Stimulated activated CD4-positive, alpha-beta T cell treated with anti-CD3 and anti-CD28 coated beads, Interleukin-2, amount 100 ng/mL, for 4 hours (primary cell): Measurements from ENCODE around the gene ENTR1.
A peak's percentile ranks its signal among the peaks of the same experiment; 100 is the strongest.
"Not testable (repeated sequence)": the region's sequence is repeated elsewhere in the genome, so short reads cannot be mapped to it uniquely, and the experiment has no call there.

Experiments
- DNase-seq: peaks from one replicate; pipeline ENCODE4 v3.0.0-alpha.2; 2020; ENCODE audit warnings: low read depth

The ENTR1 gene

DNA sequence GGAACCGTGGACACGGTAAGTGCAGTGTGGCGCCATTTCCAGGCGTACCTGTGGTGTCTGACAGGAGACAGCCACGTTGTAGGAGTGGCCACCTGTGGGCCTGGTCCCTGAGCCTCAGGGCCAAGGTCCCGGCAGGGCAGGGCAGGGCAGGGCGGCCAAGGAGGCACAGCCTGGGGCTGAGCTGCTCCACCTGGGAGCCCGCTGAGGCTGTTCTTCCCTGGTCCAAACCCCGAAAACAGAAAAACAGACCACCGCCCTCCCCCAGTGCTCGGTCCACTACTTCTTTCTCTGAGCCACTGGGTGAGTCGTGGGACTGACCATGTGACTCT is 8.6 kb upstream of the ENTR1 start:
- DNase-seq: no peak

DNA sequence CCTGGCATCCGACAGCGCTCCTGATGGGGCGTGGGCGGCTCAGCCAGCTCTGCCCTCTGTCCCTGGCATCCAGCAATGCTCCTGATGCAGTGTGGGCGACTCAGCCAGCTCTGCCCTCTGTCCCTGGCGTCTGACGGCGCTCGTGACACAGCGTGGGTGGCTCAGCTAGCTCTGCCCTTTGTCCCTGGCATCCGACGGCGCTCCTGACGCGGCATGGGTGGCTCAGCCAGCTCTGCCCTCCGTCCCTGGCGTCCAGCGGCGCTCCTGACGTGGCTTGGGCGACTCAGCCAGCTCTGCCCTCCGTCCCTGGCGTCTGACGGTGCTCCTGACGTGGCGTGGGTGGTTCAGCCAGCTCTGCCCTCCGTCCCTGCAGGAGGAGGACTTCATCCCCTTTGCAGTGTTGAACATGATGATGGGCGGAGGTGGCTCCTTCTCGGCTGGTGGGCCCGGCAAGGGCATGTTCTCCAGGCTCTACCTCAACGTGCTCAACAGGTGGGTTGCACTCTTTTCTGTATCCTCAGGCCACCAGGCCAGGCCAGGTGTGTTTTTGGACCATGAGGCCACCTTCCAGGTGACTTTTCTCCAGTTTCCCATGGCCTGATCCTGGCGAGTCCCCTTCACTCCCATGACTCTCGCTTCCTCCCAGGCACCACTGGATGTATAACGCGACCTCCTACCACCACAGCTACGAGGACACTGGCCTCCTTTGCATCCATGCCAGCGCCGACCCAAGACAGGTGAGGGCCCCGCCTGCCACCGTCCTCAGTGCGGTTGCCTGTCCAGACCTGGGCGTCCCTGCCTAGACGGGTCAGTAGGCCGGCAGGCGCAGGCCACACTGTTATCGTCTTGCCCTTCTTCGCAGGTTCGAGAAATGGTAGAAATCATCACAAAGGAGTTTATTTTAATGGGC is 8.0 kb upstream of the ENTR1 start:
- no peak for DNase-seq

DNA sequence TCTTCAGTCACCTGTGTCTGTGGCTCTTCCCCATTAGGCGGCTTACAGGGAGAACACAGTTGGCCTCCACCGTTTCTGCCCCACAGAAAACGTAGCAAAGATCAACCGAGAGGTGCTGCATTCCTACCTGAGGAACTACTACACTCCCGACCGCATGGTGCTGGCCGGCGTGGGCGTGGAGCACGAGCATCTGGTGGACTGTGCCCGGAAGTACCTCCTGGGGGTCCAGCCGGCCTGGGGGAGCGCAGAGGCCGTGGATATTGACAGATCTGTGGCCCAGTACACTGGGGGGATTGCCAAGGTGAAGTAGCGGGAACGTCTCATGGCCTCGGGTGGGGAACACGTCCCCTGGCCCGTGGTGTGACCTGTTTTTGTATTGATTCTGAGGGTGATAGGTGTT is 6.5 kb upstream of the ENTR1 start:
- no peak for DNase-seq

DNA sequence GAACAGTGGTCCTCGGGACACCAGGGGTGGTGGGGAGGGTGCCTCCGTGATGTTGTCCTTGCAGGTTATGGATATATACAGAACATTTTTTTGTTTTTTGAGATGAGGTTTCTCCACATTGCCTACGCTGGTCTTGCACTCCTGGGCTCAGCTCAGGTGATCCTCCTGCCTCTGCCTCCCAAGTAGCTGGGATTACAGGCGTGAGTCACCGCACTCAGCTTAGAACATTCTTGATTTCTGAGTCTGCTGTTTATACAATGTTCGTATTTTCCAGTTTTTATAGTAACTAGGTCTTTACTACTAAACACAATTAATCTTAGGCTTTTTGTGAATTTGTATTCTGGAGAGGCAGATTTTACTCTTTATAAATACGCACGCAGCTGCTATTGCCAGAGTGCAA is 6.0 kb upstream of the ENTR1 start:
- DNase-seq: no peak

DNA sequence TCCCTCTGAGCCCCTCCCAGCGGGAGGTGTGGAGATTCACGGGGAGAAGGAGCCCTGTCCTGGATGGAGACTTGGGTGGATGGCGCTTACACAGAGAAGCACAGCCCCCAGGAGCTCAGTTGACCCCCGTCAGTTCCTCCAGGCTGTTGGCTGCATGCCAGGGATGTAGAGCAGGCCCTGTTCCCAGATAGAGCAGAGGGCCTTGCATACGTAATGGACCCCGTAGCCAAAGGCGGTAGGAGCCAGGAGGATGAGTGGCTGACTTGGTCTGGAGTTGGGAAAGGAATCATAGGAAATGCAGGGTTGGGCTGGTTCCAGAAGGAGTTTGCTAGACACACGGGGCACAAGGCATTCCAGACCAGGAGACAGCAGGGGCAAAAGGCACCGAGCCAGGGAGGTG is 2.5 kb upstream of the ENTR1 start:
- no peak for DNase-seq

DNA sequence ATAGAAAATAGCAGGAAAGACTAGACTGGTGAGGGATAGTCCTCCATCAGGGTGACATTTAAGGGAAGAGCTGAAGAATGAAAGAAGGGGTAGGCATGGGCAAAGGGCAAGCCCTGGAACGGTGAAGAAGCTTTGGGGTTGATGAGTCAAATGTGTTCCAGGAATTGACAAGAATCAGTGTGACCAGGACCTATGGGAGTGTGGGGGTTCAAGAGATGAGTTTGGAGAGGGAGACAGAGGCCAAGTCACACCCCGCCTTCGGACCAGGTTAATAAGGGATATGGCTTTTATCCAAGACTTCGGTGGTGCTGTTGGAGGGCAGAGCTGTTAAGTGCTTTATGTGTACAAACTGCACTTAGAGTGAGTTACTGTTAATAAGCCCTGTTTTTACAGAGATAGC is 964 bp upstream of the ENTR1 start:
- DNase-seq: no peak

DNA sequence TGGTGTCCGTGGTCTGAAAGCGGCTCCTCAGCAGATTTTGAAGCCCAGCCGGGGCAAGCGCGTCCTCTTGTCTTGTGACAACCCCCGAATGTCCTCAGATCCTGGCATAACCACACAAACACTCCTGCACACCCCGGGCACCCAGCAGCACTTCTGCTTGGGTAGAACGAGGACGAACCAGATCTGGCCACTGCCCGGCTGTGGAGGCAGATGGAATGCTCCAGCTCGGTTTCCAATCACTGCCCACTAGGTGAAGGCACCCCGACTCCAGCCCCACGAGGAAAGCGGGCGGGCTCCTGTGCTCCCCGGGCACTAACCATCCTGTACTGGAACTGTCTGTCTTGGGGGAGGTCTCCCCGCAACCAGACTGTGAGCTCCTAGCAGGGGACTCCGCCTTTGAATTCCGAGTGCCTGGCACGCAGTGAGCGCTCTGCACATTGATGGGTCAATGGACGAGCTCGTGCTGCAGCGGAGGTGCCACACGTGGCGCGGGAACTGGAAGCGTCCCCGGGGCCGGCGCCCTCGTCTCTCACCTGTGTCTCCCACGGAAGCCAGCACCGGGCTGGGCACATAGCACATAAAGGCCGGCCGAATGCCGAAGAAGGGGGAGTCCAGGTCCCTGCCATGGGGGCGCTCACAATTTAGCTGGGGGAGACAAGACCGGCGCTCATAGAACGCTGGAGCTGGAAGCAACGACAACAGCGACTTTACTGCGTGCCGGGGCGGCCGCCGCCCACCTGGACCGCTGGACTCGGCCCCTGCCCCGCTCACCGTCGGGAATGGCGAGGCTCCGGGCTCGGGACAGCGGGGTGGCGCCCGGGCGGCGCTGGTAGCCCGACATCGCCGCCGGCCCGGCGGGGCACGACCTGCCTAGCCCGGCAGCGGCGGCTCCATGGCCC is 608 bp downstream of the ENTR1 start:
- DNase-seq: peak; percentile 16

DNA sequence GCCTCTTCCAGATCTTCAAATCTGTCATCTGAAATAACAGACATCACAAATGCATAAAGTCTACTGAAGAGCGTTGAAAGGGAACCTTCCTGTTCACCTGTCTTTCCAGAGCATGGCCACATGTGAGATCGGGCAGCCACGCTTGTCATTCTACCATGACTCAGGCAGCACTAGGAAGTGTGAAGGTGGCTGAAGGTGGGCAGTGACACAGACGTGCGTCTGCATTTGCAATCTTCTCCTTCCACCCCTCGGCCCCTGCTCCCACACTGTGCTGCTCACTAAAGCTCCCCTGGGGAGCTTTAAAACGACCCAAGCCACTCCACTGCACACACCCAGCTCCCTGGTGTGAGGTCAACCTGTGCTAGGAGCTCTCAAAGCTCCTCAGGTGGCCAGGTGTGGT is 2.5 kb downstream of the ENTR1 start:
- no peak for DNase-seq

DNA sequence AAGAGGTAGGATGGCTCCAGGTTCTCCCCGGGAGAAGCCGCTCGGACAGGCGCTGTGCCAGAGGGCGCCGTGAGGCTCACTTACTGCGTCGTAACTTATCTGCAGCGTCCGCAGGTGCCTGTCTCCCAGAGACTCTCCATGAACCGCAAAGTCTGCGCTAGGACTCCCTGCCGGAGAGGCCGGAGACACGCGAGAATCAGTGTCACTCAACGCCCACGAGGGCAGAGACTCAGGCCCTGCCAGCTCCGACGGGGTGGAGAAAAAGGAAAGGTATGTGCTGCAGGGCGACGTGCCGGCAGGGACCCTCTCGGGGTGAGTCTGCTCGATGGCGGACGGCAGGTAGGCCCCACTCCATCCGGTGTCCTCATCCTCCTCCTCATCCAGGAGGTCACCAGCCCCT is 3.4 kb downstream of the ENTR1 start:
- DNase-seq: not testable (repeated sequence)

DNA sequence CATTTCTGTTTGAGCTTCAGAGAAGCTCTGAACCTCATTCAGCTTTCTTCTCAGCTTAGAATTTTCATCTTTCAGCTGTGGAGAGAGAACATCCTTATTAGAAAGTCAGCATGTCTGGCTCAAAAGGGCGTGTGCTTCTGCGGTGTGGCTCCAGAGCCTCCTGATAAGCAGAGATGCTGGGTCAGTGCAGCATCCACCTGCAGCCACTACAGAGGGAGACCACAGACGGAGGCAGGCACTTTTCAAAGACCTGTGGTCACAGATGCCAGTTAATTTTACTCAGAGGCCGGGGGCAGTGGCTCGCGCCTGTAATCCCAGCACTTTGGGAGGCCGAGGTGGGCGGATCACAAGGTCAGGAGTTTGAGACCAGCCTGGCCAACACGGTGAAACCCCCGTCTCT is 4.5 kb downstream of the ENTR1 start:
- not testable (repeated sequence) for DNase-seq

DNA sequence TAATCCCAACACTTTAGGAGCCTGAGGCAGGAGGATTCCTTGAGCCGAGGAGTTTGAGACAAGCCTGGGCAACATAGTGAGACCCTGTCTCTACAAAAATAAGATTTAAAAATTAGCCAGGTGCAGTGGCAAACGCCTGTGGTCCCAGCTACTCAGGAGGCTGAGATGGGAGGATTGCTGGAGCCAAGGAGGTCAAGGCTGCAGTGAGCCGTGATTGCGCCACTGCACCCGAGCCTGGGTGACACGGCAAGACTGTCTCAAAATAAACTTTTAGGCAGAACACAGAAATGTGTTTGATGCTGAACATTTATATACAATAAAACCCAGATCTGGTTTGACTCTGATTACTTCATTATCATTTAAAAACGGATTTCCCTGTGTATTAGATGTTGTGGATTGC is 4.9 kb downstream of the ENTR1 start:
- DNase-seq: no peak

DNA sequence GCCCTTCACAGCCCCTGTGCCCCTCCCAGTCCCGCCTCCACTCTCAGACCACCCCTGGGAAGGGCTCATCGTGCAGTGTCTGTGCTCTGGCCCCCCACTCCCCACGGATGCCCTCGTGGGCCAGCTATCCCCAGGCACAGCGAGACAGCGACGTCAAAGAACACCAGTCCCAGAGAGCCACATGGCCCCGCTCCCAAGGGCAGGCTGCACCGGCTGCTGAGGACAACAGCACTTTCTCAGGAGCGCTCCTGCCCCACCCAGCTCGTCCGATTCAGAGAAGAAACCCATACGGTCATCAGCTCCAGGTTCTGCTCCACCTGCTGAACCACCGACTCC is 5.6 kb downstream of the ENTR1 start:
- DNase-seq: no peak

DNA sequence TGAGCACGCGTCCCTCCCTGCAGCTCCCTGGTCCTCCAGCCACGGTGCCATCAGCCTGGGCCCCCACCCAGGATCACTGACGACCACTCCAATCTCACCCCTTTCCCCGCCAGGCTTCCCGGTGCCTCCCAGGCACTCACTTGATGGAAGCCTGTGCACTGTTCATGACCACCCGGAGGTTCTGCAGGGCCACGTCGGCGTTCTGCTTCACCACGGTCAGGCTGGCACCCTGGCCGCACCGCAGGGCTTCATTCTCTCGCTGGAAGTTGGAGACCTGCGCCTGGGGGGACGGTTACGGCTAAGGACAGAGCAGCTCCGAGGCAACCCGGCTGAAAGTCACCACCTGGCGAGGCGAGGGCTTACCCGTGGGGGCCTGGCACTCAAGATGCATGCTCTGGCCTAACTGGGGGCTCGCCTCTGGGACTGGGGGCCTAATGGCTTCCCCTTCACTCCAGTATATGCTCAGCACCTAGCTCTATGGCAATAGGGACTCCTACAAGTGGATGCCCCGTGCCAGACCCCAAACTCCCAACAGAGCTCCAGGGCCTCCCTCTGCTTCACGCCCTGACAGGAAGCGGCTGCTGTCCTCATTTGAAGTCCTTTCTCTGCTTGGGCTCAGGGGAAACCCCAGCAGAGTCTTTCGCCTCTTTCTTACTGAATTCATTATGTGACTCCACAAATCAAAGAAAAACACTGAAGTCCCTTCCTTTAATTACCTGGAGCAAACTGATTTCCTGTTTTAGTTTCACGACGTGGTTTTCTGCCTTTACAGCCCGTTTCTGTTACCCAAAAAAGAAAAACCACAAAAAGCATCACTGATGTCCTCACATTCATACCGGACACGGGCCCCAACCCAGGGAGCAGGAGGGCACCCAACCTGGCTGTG is 6.3 kb downstream of the ENTR1 start:
- no peak for DNase-seq

DNA sequence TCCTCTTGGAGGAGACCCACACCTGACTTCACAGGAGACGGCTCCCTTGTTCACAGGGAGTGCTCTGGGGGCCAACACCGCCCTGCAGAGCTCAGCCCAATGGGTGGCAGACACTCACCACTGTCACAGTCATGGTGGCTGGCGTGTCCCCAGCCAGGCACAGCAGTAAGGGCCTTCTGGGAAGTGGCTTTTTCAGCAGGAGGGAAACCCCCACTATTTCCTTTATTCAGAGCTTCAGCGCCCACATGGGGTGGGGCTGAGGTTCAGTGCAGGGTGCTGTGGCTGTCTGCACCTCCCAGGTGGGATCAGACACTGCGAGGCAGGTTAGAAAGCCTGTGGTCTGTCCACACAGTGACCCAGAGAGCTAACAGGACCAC is 6.9 kb downstream of the ENTR1 start:
- peak; percentile 77 for DNase-seq

DNA sequence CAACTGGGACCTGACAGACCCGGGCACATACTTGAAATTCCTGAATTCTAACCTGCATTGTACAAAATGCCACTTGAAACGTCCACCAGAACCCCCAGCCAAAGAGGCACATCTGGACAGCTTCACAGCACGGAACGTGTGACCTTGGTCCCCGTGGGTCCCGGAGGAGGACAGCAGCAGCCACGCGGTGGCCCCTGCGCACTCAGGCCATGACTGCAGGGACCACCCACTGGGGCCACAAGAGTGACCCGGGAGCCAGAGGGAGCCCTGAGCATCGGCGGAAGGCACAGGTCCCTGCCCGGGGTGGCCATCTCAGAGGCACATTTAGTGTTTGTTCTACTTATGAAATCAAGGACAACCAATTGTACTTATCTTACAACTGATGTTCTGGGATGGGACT is 8.3 kb downstream of the ENTR1 start:
- no peak for DNase-seq

DNA sequence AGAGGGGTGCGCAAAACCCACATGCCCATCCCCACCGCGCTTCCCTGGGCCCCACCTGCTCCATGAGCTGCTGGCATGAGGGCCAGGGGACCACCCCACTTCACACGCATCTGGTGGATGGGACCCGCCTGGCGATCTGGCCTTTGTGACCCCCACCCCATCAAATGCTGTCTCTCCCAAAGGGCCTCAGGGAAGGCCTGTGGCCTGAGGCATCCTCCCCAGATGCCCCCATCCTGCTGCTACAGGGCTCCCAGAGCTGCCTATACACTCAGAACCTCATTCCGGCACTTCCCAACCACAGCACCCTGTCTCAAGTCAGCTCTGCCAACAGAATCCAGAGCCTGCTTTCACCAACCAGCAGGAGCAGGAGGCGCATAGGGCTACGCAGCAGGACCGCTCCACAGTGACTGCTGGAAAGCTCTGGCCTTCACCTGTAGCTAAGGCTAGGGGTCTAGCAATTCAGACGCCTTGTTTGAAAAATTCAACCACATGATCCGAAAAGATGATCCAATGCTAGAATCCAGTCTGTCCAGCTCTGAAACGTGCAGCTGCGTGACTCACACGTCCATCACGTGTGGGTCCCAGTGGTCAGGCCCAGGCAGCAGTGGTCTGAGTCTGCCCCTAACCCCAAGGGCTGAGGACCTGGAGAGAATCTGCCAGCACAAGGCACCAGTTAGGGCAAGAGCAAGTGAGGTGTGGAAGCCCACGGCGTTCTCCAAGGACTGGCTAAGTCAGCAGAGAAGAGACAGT is 9.1 kb downstream of the ENTR1 start:
- DNase-seq: no peak

DNA sequence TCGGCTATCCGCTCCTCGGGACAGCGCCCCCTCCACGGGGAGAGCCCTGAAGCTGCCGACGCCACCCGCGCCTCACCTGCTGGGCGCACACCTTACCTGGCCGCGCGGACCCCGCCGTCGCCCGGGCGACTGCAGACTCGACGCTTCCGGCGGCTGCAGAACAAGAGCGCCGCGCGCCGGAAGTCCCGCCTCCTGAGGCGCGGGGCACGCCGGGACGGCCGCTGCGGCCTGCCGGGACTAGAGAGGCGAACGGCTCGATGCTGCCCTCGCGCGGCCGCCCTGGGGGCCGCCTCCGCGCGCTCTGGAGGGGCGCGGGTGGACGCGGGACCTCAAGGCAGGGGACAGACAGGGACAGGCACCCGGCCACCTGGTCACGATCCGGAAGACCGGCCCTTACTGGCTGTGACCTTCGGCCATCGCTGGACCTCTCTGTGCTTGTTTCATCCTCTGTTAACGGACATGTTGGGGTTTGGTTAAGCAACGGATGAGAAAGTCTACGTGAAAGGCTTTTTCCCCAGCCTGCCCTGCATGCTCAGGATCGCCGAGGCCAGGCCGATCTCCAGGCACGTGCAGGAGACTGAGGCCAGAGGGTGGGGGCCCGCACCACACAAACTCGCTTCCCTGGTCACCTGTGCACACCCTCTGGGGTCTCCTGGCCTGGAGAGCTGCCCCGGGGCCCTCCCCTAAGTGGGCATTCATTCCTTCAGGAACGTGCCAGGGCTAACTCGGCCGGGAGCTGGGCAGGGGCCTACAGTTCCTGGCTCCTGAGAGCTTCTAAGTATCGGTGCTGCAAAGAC is 10.2 kb downstream of the ENTR1 start, which contains the start of gene SNAPC4:
TSS of gene SNAPC4 (minus strand) at position 133 of the 797 bp plus-strand sequence. CDS start 1,742 bp downstream, outside the sequence.
- DNase-seq: peak; percentile 80

DNA sequence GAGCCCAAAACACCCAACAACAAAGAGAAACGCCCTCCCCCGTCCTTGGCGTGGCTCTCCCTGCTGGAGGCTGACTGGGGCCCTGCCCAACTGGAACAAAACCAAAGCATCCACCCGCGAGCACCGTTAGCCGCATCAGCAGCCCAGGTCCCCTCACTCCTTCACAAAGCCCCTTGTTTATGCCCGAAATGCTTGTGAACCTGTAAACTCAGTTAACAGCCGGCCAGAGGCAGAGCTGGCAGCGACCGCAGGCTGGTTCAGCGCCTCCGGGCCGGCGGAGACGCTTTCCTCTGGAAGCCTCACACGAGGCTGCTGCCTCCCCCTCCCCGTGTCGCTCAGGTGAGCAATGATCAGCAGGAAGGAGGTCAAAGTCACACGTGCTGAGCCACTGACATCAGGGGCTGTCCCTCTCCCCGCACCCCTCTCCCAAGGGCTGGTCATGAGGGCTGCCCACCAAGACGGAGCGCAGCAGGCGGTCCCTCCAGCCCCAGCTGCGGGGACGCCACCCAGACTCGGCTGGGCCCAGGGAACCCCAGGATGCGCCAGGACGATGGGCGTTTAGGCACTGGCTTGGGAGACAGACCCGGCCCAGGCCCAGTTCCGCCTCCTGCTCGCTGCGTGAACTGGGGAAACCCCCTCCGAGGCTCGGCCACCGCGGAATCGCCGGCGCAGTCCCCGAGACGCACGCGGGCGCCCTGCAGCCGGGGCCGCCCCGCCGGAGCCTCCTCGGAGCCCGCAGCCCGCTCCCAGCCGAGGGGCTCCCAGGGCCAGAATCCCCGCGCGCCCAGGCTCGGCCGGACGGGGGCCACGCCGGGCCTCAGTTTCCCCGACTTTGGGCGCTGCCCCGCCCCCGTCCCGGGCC is 11.0 kb downstream of the ENTR1 start:
- peak; percentile 26 for DNase-seq

DNA sequence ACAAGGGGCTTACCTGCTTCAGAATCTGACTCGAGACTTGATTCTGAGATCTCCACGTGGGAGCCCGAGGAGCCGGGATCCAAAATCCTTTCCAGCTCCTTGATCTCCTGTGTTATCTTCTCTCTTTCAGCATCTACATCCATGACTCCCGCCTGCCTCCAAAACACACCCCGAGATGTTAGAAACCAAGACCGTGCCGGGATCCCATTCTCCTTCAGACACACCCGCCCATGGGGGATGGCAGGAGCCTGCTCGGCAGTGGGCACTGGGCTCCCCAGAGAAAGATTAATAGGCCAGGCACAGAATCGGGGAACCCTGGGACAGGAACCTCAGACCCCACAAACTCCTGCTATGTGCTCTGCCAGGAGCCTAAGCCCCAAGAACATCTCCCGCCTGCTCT is 12.1 kb downstream of the ENTR1 start:
- no peak for DNase-seq

DNA sequence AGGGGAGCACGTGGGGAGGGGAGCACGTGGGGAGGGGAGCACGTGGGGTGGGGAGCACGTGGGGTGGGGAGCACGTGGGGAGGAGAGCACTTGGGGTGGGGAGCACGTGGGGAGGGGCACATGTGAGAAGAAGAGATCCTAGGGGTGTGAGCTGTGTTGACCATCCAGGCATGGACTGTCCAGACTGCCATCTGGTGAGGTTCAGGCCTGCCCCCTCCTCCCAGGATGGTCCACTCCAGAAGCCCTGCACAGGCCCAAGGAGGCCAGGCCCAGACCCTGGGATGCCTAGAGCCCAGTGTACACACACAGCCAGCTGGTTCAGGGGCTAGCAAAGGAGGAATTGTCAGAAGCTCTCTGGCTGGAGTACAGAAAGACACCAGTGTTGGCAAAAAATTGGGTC is 12.8 kb downstream of the ENTR1 start:
- no peak for DNase-seq
